Measurements from ENCODE around the gene NPRL2.

Gene NPRL2

GRCh38 chr3:50365080-50365841, 14.7 kb upstream of the NPRL2 start:
- H3K4me3 ChIP-seq (ENCODE audit: low read depth, low read length), result peak overlapping the region; percentile 69
- no peak for TF ChIP-seq CTCF (IDR thresholded peaks at IDR 0.05; ENCODE audit: control insufficient read depth, extremely low read depth, insufficient read depth)
- DNase-seq (ENCODE audit: low read depth), result peak; percentile 67

- DNase-seq (ENCODE audit: low read depth), result no peak
- peak overlapping the region; percentile 41 for H3K4me3 ChIP-seq (ENCODE audit: low read depth, low read length)
- no peak for TF ChIP-seq CTCF (IDR thresholded peaks at IDR 0.05; ENCODE audit: control insufficient read depth, extremely low read depth, insufficient read depth)
Measured at GRCh38 chr3:50364573-50365079, 14.1 kb upstream of the NPRL2 start.

- DNase-seq (ENCODE audit: low read depth), result no peak
- H3K4me3 ChIP-seq (ENCODE audit: low read depth, low read length), result peak overlapping the region; percentile 92
- no peak for TF ChIP-seq CTCF (IDR thresholded peaks at IDR 0.05; ENCODE audit: control insufficient read depth, extremely low read depth, insufficient read depth)
Measured at GRCh38 chr3:50359760-50360110, 9.2 kb upstream of the NPRL2 start.

- TF ChIP-seq CTCF (IDR thresholded peaks at IDR 0.05; ENCODE audit: control insufficient read depth, extremely low read depth, insufficient read depth), result no peak
- peak within 1 kb of the TSS; percentile 92 for H3K4me3 ChIP-seq (ENCODE audit: low read depth, low read length)
- DNase-seq (ENCODE audit: low read depth), result peak; percentile 95
Measured at GRCh38 chr3:50358911-50359759, 8.6 kb upstream of the NPRL2 start, which contains the start of gene TMEM115. Gene TMEM115, minus strand, starts transcription at chr3:50359521. Its CDS starts 458 bp downstream, at chr3:50359063.

GRCh38 chr3:50358355-50358910, 7.9 kb upstream of the NPRL2 start:
- no peak for DNase-seq (ENCODE audit: low read depth)
- peak overlapping the region; percentile 92 for H3K4me3 ChIP-seq (ENCODE audit: low read depth, low read length)
- TF ChIP-seq CTCF (IDR thresholded peaks at IDR 0.05; ENCODE audit: control insufficient read depth, extremely low read depth, insufficient read depth), result no peak

GRCh38 chr3:50357481-50357880, 6.9 kb upstream of the NPRL2 start:
- TF ChIP-seq CTCF (IDR thresholded peaks at IDR 0.05; ENCODE audit: control insufficient read depth, extremely low read depth, insufficient read depth), result no peak

More at GRCh38 chr3:50357481-50357880, 6.9 kb upstream of the NPRL2 start:
- peak overlapping the region; percentile 92 for H3K4me3 ChIP-seq (ENCODE audit: low read depth, low read length)
- DNase-seq (ENCODE audit: low read depth), result no peak
